HG03159 (cell line): ENCODE measurements around the gene MRPL32.

Experiments used
- ATAC-seq: cut with Tn5 transposase; IDR thresholded peaks from one replicate; pipeline ENCODE4 v1.9.1; 2021; ENCODE audit warnings: mild to moderate bottlenecking, moderate library complexity; ENCODE audit not compliant: unreplicated experiment

Gene MRPL32

GRCh38 chr7:42925630-42926029 lies 6.5 kb upstream of the MRPL32 start:
- ATAC-seq: no peak

DNA sequence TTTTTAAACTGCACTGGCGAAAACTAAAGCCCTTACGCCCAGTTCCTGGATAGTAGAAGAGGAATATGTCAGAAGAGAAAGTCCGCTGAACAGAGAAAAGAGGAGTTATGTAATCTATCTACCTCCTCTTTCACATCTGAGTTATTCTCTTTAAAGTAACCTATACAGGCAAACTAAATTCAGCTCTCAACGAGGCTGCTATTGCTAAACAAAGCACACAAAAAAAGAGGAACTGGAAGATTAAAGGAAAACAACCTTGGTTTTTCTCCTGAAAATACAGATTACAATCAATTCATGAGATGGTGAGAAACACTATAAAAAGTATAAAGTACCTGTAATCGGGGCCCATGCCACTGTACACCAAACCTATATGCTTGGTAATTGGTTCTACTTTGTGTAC lies 6.0 kb upstream of the MRPL32 start:
- ATAC-seq: no peak

DNA sequence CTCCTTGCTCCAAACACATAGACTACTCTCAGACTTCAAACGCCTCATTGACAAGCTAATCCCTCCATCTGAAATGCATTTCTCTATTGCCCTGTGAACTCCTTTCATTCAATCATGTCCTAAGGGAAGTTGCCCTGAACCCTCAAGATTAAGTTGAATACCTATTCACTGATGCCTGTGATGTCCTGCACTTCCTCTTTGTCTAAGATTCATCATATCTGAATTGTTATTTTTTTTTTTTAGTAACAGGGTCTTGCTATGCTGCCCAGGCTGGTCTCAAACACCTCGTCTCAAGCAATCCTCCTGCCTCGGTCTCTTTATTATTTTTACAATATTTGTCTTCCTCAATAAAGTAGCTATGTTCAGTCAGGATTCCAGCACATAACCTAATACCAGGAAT lies 3.4 kb upstream of the MRPL32 start:
- ATAC-seq: no peak

GRCh38 chr7:42929449-42929848 lies 2.7 kb upstream of the MRPL32 start:
- ATAC-seq: no peak

- ATAC-seq: no peak
These were observed 1.3 kb upstream of the MRPL32 start for GRCh38 chr7:42930889-42931288.

DNA sequence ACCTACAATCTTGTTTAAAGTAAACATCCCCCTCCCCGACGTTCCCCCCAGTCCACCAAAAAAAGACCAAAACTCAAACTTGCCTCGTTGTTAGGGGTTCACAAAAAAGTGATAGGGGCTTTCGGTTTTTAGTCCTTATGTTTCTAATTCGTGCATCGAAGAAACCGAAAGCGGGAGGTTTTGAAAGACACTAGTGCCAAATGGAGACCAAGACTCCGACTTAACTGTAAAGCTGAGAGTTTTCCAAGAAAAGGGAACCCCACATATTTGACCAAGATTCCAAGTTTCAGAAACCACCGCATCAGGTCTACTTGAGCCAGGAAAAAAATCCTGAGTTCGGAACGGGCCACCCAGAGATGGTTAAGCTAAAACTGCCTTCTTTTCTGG lies 736 bp upstream of the MRPL32 start:
- no peak for ATAC-seq

DNA sequence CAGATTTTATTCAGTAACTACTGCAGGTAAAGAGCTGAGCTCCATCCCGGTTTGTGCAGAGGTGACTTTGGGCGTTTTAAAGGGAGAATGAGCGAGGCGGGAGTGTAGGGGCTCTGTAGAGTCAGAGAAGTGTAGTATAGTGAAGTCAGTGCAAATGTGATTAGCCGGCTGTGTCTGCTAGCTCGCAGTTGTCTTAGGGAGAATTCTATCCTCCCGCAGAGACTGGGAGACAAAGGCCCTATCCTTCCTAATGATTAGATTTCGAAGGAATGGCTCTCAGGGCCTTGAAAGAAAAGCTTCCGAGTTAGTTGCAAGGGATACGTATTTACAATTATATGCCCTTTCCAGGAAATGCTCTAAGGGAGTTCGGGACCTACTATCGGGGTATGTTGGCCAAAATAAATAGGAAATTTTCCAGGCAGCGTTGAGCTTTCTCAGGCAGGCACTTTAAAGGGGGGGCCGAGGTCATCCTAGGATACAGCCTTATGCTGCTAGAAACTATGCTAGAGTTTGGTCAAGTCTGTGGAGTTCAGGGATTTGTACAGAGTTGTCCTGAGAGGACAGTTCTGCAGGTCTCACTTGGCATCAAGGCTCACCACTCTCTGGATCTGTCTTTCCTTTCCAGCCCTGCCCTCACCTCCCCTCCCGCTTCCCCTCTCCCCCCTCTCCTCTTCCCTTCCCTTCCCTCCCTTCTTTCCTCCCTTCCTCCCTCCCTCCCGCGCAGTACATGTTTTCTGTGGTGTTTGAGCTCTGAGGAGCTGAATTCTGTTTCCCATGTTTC lies 825 bp downstream of the MRPL32 start:
- no peak for ATAC-seq

DNA sequence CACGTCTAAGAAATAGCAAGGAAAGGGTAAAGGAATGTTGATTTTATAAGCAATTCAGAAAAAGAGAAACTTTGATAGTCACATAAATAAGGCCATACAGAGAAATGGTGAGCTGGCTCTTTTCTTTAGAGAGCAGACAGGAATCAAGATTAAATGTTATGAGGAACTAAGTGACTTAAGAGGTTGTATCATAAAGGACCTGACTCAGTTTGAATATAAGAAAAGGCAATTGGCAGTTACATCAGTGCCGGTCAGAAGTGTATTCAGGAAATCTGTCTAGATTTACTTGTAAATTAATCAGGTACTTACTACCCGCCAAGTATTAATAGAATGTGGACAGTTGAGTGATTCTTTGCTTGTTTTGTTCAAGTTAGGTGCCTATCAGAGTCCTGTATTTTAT lies 2.1 kb downstream of the MRPL32 start:
- ATAC-seq: no peak

GRCh38 chr7:42935861-42936260 lies 3.7 kb downstream of the MRPL32 start:
- no peak for ATAC-seq

DNA sequence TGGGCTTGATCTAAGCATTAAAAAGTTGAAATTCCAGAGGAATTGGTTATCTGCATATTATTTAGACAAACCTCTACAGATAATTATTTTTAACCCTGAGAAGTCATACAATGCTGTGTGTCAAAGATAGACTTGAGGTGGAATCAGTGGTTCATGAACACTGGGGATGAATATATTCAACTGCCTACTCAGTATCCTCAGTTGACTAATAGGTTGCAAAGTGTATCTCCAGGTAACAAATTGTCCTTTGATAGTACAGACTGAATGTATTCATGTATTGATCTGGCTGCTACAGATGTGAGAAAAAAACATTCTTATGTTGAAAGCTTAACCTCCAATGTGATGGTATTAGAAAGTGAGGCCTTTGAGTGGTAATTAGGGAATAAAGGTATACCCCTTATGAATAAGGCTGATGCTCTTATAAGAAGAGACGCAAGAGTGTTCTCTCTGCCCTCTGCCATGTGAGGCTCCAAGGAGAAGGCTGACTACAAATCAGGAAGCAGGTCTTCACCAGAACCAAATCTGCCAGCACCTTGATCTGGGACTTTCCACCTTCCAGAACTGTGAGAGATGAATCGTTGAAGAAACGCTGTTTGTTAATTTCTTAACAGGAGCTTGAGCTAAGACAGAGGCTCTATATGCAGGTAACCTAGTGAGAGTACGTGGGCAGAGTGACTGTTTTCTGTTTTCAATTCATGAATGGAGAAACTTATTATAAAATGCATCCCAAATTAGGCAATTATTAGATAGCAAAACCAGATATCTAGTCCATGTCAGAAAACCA lies 7.5 kb downstream of the MRPL32 start:
- ATAC-seq: no peak

DNA sequence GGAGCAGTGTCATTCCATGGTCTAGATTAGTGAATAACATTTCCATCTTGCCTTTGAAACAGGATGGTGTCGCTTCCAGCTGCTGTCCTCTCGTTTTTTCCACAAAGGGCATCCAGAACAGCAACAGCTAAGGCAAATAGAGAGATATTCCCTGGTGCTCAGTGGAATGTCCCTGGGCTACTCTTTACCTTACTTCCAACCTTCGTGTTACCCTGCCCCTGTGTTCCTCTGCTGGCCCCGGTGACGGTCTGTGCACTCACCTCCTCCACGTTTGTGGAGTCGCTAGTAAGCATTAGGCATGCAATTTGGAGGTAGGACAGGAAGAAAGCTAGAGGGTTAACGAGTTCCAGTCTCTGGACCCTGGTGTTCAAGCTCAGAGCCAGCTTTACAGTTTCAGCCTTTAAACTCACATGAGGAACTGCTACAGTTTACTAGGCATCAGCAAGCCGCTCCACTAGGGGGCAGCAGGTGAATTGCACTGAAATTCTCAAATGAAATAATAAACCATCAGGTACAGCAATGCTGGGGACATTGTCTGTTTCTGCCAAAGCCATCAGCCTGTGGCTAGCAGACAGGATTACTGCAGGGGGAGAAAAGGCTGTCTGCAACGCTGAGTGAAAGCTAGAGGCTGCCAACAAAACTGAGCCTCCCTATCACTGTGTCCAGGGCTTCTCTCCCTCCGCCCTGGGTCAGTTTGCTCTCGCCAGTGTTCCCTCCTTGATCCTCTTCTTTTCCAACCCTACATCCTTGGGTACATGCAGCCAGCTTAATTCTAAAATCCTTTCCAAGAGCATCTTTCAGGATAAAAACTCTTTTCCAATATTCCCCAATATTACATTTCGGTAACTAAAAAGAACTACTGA lies 9.0 kb downstream of the MRPL32 start:
- ATAC-seq: peak; percentile 61

GRCh38 chr7:42945821-42946626 lies 13.8 kb downstream of the MRPL32 start:
- peak; percentile 67 for ATAC-seq

DNA sequence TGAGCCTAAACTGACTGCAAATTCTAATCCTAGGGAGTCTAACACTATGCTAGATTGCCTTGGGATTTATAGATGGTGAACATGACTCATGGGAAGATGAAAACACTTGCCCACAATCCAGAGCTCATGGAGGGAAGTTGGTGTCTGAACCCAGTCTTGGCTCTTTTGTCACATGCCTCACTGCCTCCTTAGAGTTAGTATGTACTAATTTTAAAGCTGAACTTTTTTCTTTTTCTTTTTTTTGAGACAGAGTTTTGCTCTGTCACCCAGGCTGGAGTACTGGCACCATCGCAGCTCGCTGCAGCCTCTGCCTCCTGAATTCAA lies 14.4 kb downstream of the MRPL32 start:
- ATAC-seq: no peak

DNA sequence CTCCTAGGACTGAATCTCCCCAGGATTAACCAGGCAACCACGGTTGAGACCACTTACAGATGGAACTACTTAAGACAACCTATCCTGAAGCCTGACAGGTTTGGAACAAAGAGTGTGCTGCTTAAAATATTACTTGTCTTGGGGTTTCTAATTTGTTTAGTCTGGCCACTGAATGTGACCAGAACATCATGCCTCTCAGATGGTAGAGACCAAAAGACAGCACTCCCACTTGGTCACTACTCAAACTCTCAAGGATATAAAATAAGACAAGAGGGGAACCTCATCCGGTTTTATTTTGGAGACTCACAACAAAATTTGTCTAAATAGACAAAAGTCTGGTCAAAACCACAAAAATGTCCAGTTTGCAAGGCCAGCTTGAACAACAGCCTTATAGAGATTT lies 15.3 kb downstream of the MRPL32 start:
- ATAC-seq: no peak

DNA sequence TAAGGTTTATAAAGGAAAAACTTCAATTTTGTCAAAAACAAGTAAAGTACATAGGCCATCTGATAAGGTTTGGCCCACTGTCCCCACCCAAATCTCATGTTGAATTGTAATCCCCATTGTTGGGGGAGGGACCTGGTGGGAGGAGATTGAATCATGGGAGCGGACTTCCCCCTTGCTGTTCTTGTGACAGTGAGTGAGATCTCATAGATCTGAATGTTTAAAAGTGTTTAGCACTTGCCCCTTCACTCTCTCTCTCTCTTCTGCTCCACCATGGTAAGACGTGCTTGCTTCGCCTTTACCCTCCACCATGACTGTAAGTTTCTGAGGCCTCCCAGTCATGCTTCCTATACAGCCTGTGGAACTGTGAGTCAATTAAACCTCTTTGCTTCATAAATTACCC lies 18.2 kb downstream of the MRPL32 start:
- no peak for ATAC-seq

DNA sequence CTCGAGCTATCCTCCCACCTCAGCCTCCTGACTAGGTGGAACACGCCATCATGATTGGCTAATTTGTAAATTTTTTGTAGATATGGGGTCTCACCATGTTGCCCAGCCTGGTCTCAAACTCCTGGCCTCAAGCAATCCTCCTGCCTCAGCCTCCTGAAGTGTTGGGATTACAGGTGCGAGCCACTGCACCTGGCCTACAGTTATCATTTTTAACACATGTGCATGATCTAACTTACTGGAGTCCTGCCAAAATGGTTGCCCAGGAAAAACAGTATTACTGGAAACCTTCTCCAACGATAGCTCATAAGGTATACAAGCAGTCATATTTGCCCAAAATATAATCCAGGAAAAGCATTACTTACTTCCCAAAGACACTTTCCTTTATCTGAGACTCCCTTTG lies 20.2 kb downstream of the MRPL32 start:
- ATAC-seq: no peak

DNA sequence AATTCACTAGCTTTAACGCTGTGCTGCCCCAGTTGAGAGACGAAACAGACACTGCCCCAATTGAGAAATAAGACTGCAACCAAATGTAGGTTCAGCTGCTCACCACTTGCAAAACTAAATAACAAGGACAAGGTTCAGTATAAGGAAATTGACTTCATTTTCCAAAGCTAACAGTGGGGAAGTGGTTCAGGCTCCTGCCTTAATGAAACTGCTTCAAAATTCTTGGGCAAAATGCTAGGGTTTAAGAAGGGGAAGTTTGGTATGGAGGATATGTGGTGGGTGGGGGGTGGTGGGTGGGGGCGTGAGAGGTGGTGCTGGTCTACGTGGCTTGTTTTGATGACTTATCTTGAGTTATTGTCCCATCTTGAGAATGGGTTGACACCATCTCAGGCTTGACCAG lies 21.8 kb downstream of the MRPL32 start:
- no peak for ATAC-seq

- ATAC-seq: no peak
These were observed 23.9 kb downstream of the MRPL32 start for GRCh38 chr7:42956062-42956461.

- ATAC-seq: no peak
These were observed 27.4 kb downstream of the MRPL32 start for GRCh38 chr7:42959549-42959948.

GRCh38 chr7:42960762-42961161 lies 28.6 kb downstream of the MRPL32 start:
- no peak for ATAC-seq

- ATAC-seq: no peak
These were observed 29.0 kb downstream of the MRPL32 start for GRCh38 chr7:42961170-42961569.
